K562 (cell line): ENCODE data around the gene R3HDM2. TPM values are rescaled to one million over a fixed set of nuclear protein-coding genes. Genes with fewer than 3 reads are reported as not detected.

Experiments used
- CBX2 ChIP-seq: fragments of 200-600 bp; sonication (generic); IDR thresholded peaks from one replicate; pipeline ENCODE4 v1.6.1; 2012; ENCODE audit warnings: mild to moderate bottlenecking, low read length, inconsistent platforms; ENCODE audit not compliant: insufficient read depth, poor library complexity, severe bottlenecking
- CEBPG ChIP-seq, 3 experiments: fragments of 200-800 bp in 1 of 3; sonication (Bioruptor generic) in 1 of 3; sonication (generic) in 1 of 3; formaldehyde crosslinking in 1 of 3; IDR thresholded peaks in 2 of 3; conservative IDR thresholded peaks in 1 of 3; 2 replicates each; pipeline versions ENCODE4 v1.6.1 to v1.8.0; 2016 to 2022; ENCODE audit warnings: missing compliant biosample characterization in 2 of 3, missing genetic modification characterization in 2 of 3, mild to moderate bottlenecking in 1 of 3, missing genetic modification reagents in 1 of 3
- ETS2 ChIP-seq: IDR thresholded peaks from 2 replicates; pipeline ENCODE4 v1.6.1; 2016; ENCODE audit warnings: borderline replicate concordance, missing genetic modification characterization, mild to moderate bottlenecking, moderate library complexity, missing compliant biosample characterization; ENCODE audit not compliant: poor library complexity, severe bottlenecking
- LARP7 ChIP-seq: fragments of 450-650 bp; IDR thresholded peaks from 2 replicates; pipeline ENCODE4 v1.6.1; 2016
- NELFE ChIP-seq: IDR thresholded peaks from 2 replicates; pipeline ENCODE4 v1.6.1; 2011; ENCODE audit warnings: mild to moderate bottlenecking; ENCODE audit not compliant: insufficient read depth, insufficient read length
- RBM25 ChIP-seq: fragments of 200-400 bp; formaldehyde crosslinking; IDR thresholded peaks from 2 replicates; pipeline ENCODE4 v1.6.1; 2018; ENCODE audit warnings: low read length, low read depth, moderate library complexity; ENCODE audit not compliant: severe bottlenecking
- RBM34 ChIP-seq: fragments of 200-400 bp; formaldehyde crosslinking; IDR thresholded peaks from 2 replicates; pipeline ENCODE4 v1.6.1; 2018; ENCODE audit warnings: low read length, borderline replicate concordance; ENCODE audit not compliant: insufficient read depth
- RFX5 ChIP-seq: IDR thresholded peaks from 2 replicates; pipeline ENCODE4 v1.6.1; 2011; ENCODE audit warnings: low read depth, mild to moderate bottlenecking, improper control_type of control experiment, low read length
- ZC3H4 ChIP-seq: sonication (generic); formaldehyde crosslinking; IDR thresholded peaks from 2 replicates; pipeline ENCODE4 v1.9.0; 2021; ENCODE audit warnings: missing genetic modification reagents, borderline replicate concordance
- ZFP36 ChIP-seq: fragments of 150-350 bp; IDR thresholded peaks from 2 replicates; pipeline ENCODE4 v1.6.1; 2018; ENCODE audit warnings: low read length, low read depth; ENCODE audit not compliant: partially characterized antibody
- polyA plus RNA-seq, 8 experiments: library from polyadenylated mRNA; depleted of rRNA in 4 of 8; stranded (reverse) in 5 of 8; unstranded in 3 of 8; fragments of >200 nt; fragmentation: Nextera tagmentation in 2 of 8; fragmentation: Illumina TruSeq in 1 of 8; extraction: Ambion mirVana in 2 of 8; extraction: Trizol in 1 of 8; gene quantifications; 2 replicates each; pipeline versions ENCODE4 v1.2.1 to v1.2.3, GENCODE V29; 2011 to 2014; ENCODE audit warnings: inconsistent platforms in 1 of 8, missing spikeins in 1 of 8
- total RNA-seq, 7 experiments: library from RNA; depleted of rRNA in 6 of 7; stranded (reverse); fragments of >200 nt in 6 of 7; fragmentation: Illumina TruSeq in 2 of 7; extraction: Trizol in 2 of 7; gene quantifications; 2 replicates each; pipeline versions ENCODE4 v1.2.1 to v1.2.3, GENCODE V29; 2011 to 2021; ENCODE audit warnings: low replicate concordance in 1 of 7
- TF ChIP-seq, protein P1 (sequence below): fragments of 250-450 bp; sonication (Bioruptor Pico); IDR thresholded peaks from 2 replicates; pipeline ENCODE4 v1.8.0; 2022; ENCODE audit warnings: moderate library complexity, mild to moderate bottlenecking, inconsistent platforms
- TF ChIP-seq, protein P2 (sequence below): fragments of 450-650 bp; IDR thresholded peaks from 2 replicates; pipeline ENCODE4 v1.6.1; 2018; ENCODE audit warnings: mild to moderate bottlenecking, low read depth; ENCODE audit not compliant: partially characterized antibody
- TF ChIP-seq, protein P3 (sequence below), 2 experiments: fragments of 450-650 bp in 1 of 2; sonication (generic) in 1 of 2; formaldehyde crosslinking; conservative IDR thresholded peaks; 2 replicates each; pipeline versions ENCODE4 v1.4.0 to v1.8.1; 2020 to 2022; ENCODE audit warnings: mild to moderate bottlenecking in 1 of 2, missing genetic modification reagents in 1 of 2
- TF ChIP-seq, protein P4 (sequence below), 2 experiments: fragments of 450-650 bp; IDR thresholded peaks; 2 replicates each; pipeline ENCODE4 v1.6.1; 2016
- TF ChIP-seq, protein P5 (sequence below): fragments of 450-650 bp; IDR thresholded peaks from 2 replicates; pipeline ENCODE4 v1.6.1; 2016; ENCODE audit warnings: antibody characterized with exemption
- TF ChIP-seq, protein P6 (sequence below): IDR thresholded peaks from 3 replicates; pipeline ENCODE4 v1.6.1; 2011; ENCODE audit warnings: borderline replicate concordance, mild to moderate bottlenecking, moderate library complexity; ENCODE audit not compliant: insufficient read length; ENCODE audit errors: extremely low read depth

R3HDM2 gene
- total and polyA plus RNA-seq, 9 of the 15 experiments (the other 6 are each of a cell fraction or from before 2014, with no cell fraction given), result 3.3 to 18.8 (median 9.0) TPM

DNA sequence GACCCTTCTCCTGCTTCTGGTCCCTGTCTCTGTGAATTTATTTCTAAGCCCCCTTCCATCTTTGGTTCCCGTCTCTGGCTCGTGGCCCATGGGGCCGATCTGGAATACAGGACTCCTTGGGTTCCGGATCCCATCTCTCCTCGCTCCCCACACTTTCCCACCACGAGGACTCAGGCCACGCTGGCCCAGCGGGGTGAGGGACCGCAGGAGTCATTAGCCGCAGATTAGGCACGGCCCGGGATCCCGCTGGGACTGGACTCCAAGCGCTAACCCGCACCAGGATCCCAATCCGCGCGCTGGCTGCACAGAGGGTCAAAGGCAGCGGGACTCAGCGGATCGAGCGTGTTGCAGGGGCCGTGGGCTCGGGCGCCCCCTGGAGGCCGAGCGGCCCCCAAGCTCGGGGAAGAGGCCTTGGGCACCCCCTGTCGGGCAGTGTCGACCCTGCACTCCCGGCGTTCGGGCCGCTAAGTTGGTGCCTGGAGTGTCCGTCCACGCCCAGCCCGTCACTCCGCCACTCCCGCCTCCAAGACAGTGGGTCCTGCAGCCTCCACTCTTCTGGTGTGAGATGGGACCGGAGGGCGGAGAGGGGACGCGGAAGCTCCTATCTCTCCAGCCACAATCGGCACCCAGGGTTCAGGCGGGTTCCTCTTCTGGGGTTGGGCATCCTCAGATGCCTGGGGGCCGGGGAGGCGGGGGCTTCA lies 191.8 kb downstream of the R3HDM2 start (continued):
- TF ChIP-seq, protein P1, sequence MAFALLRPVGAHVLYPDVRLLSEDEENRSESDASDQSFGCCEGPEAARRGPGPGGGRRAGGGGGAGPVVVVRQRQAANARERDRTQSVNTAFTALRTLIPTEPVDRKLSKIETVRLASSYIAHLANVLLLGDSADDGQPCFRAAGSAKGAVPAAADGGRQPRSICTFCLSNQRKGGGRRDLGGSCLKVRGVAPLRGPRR (CRISPR knock-in tag), result no peak
- TF ChIP-seq, protein P2, sequence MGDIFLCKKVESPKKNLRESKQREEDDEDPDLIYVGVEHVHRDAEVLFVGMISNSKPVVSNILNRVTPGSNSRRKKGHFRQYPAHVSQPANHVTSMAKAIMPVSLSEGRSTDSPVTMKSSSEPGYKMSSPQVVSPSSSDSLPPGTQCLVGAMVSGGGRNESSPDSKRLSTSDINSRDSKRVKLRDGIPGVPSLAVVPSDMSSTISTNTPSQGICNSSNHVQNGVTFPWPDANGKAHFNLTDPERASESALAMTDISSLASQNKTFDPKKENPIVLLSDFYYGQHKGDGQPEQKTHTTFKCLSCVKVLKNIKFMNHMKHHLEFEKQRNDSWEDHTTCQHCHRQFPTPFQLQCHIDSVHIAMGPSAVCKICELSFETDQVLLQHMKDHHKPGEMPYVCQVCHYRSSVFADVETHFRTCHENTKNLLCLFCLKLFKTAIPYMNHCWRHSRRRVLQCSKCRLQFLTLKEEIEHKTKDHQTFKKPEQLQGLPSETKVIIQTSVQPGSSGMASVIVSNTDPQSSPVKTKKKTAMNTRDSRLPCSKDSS, result no peak
- TF ChIP-seq RFX5, result no peak
- TF ChIP-seq, protein P3, sequence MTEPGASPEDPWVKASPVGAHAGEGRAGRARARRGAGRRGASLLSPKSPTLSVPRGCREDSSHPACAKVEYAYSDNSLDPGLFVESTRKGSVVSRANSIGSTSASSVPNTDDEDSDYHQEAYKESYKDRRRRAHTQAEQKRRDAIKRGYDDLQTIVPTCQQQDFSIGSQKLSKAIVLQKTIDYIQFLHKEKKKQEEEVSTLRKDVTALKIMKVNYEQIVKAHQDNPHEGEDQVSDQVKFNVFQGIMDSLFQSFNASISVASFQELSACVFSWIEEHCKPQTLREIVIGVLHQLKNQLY (CRISPR knock-in tag; conservative IDR thresholded peaks at IDR 0.05), result no peak
- no peak for TF ChIP-seq RBM25
- TF ChIP-seq ZC3H4 (CRISPR knock-in tag), result no peak
- TF ChIP-seq RBM34, result no peak
- TF ChIP-seq CBX2, result no peak
- no peak for TF ChIP-seq LARP7
- TF ChIP-seq ETS2 (tag), result no peak
- TF ChIP-seq ZFP36, result no peak
- no peak for TF ChIP-seq NELFE
- peak; percentile 49; the same call in 1 of the 2 replicates for TF ChIP-seq CEBPG (CRISPR knock-in tag; IDR thresholded peaks at IDR 0.05)
- TF ChIP-seq CEBPG (tag; conservative IDR thresholded peaks at IDR 0.05 in 1 of 2, IDR thresholded peaks at IDR 0.05 in 1 of 2), result no peak
- TF ChIP-seq, protein P4, sequence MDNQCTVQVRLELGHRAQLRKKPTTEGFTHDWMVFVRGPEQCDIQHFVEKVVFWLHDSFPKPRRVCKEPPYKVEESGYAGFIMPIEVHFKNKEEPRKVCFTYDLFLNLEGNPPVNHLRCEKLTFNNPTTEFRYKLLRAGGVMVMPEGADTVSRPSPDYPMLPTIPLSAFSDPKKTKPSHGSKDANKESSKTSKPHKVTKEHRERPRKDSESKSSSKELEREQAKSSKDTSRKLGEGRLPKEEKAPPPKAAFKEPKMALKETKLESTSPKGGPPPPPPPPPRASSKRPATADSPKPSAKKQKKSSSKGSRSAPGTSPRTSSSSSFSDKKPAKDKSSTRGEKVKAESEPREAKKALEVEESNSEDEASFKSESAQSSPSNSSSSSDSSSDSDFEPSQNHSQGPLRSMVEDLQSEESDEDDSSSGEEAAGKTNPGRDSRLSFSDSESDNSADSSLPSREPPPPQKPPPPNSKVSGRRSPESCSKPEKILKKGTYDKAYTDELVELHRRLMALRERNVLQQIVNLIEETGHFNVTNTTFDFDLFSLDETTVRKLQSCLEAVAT (IDR thresholded peaks at IDR 0.05), result peak in 1 of 2 experiments; percentile 96; a peak in 2 of 4 replicates
- TF ChIP-seq, protein P5, sequence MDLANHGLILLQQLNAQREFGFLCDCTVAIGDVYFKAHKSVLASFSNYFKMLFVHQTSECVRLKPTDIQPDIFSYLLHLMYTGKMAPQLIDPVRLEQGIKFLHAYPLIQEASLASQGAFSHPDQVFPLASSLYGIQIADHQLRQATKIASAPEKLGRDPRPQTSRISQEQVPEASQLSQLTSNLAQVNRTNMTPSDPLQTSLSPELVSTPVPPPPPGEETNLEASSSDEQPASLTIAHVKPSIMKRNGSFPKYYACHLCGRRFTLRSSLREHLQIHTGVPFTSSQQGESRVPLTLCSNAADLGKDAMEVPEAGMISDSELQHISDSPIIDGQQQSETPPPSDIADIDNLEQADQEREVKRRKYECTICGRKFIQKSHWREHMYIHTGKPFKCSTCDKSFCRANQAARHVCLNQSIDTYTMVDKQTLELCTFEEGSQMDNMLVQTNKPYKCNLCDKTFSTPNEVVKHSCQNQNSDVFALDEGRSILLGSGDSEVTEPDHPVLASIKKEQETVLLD, result peak; percentile 7; the same call in 1 of the 2 replicates
- TF ChIP-seq, protein P6, sequence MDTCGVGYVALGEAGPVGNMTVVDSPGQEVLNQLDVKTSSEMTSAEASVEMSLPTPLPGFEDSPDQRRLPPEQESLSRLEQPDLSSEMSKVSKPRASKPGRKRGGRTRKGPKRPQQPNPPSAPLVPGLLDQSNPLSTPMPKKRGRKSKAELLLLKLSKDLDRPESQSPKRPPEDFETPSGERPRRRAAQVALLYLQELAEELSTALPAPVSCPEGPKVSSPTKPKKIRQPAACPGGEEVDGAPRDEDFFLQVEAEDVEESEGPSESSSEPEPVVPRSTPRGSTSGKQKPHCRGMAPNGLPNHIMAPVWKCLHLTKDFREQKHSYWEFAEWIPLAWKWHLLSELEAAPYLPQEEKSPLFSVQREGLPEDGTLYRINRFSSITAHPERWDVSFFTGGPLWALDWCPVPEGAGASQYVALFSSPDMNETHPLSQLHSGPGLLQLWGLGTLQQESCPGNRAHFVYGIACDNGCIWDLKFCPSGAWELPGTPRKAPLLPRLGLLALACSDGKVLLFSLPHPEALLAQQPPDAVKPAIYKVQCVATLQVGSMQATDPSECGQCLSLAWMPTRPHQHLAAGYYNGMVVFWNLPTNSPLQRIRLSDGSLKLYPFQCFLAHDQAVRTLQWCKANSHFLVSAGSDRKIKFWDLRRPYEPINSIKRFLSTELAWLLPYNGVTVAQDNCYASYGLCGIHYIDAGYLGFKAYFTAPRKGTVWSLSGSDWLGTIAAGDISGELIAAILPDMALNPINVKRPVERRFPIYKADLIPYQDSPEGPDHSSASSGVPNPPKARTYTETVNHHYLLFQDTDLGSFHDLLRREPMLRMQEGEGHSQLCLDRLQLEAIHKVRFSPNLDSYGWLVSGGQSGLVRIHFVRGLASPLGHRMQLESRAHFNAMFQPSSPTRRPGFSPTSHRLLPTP, result no peak
